HG02678 (cell line): ENCODE data around the gene RNASE1.

Source experiments
- ATAC-seq: cut with Tn5 transposase; IDR thresholded peaks from one replicate; pipeline ENCODE4 v1.9.1; 2021; ENCODE audit warnings: mild to moderate bottlenecking, moderate library complexity; ENCODE audit not compliant: unreplicated experiment

The RNASE1 gene

DNA sequence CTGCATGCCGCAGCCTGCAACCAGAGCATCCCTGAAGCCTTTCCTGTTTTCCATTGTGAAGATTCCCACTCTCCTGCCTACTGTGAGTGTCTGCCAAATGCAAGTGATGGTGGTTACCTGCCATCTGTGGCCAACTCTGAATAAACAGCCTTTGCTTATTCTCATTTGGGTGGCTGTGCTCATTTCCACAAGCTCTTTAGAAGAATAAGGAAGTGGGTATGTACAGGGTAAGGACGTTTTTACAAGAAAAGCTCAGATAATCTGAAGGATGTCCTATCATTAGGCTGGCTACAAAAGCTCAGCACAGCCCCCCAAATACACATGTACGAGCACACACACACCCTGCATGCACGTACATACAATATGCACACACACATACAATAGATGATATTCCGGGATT lies 7.3 kb upstream of the RNASE1 start:
- no peak for ATAC-seq

DNA sequence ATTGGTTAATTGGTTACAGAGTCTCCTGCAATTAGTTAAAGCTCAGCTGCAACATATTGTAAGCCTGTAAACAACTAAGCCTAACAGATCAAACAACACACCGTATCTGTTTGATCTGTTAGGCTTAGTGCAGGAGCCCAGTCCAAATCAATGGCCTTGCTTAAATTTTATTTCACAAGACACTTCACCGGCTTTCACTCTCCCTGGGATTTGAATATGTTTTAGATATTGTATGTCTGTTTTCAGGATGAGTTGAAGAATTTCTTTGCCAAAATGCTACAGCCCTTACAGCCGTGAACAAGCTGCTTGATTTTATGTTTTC lies 5.5 kb upstream of the RNASE1 start:
- ATAC-seq = no peak

DNA sequence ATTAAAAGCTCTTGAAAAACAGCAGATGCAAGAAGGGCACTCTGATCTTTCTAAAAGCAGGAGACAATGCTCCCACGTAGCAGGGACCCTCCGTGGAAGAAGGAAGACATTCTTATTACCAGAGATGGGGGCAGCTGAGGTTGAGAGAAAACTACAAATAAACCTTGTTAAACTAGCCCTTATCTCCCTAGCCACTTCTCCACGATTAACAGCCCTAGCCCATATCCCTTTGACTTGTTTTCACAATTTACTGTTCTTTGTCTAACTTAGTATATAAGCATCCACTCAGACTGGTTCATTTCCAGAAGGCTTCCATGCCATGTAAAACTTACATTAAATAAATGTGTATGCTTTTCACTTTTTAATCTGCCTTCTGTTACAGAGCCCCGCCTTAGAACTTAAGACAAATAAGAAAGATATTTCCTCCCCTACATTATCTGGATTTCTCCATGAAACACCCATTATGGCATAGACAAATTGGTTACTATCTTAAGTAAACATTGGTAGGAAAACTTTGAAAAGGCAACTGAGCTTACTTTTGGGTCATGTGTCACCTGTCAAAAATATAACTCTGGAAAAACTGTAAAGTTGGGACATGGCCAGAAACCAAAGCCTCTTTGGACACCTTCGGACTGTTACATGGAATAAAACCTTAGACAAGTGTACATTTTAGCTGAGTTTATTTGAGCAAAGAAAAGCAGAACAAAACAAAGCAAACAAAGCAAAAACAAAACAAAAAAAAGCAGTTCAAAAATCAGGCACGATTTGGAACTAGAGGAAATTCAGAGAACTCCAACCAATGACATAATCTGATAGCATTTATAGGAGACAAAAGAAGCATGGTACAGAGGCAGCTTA lies 4.9 kb upstream of the RNASE1 start:
- ATAC-seq = no peak

DNA sequence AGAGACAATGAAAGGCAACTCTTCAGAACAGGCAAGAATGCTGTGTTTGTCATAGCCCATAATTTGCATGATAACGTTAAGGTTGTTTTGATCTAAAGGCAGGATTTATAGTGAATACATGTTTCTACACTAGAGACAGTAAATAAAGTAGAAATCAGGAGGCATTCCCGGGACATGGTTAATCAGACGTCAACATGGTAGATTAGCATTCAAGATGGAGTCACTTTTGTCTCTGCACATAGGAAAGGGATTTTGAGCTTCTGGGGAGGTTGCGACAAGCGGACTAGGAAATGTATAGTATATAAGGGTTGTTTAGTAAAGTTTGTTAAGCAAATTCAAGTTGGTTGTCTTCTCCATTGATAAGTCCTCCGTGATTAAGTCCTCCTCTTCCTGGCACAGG lies 2.8 kb upstream of the RNASE1 start:
- no peak for ATAC-seq

DNA sequence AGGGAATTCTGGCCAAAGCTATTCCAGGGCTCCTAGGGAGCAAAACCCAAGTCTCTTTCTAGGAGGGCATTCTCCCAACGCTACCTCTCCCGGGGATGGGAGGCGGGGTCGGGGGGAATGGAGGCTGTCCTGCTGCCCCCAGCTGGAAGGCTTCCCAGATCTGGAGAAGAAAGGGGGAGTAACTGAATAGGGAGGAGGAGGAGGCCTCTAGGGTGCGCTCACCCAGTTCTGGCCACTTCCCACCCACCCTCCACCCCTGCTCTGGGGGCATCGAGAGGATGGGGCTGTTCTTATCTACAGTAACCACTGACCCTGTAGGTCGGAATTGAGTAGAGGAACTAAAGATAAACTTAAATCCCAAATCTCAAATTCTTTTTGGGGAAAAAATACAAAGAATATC lies 579 bp upstream of the RNASE1 start:
- ATAC-seq = no peak

- ATAC-seq = no peak
These were observed 918 bp downstream of the RNASE1 start for GRCh38 chr14:20801726-20802125.

GRCh38 chr14:20799892-20800544 lies 2.6 kb downstream of the RNASE1 start:
- ATAC-seq = no peak

- ATAC-seq = no peak
These were observed 3.2 kb downstream of the RNASE1 start for GRCh38 chr14:20799456-20799891.

GRCh38 chr14:20798932-20799331 lies 3.7 kb downstream of the RNASE1 start:
- ATAC-seq = no peak

GRCh38 chr14:20798318-20798717 lies 4.3 kb downstream of the RNASE1 start:
- no peak for ATAC-seq

DNA sequence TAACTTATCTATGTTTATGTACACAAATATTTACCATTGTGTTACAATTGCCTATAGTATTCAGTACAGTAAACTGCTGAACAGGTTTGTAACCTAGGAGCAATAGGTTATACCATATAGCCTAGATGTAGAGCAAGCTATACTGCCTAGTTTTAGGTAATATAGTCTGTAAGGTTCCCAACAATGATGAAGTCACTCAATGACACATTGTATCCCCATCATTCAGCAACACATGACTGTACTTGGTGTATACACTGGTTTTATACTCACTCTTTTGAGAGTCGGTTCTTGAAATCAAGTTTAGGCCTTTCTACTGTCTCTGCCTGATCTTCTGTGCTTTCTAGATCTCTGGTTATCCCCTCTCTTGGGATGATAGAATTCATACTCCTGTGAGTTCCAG lies 5.5 kb downstream of the RNASE1 start:
- no peak for ATAC-seq

GRCh38 chr14:20794644-20795369 lies 7.8 kb downstream of the RNASE1 start:
- no peak for ATAC-seq

GRCh38 chr14:20792556-20792955 lies 10.1 kb downstream of the RNASE1 start:
- no peak for ATAC-seq

DNA sequence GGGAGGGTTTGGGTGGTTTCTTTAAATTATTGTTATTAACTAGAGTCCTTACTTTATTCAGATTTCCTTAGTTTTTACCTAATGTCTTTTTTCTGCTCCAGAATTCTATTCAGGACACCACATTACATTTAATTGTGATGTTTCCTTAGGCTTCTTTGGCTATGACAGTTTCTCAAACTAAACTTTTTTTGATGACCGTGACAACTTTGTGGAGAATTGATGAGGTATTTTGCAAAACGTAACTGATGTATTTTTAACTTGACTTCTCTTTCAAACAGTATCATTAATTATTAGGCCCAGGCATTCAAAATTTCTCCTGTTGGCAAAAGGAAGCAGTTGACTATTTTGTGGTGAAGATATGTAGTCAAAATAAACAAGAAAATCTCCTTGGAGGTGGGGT lies 11.0 kb downstream of the RNASE1 start:
- ATAC-seq = no peak

GRCh38 chr14:20791187-20791586 lies 11.5 kb downstream of the RNASE1 start:
- ATAC-seq = no peak

DNA sequence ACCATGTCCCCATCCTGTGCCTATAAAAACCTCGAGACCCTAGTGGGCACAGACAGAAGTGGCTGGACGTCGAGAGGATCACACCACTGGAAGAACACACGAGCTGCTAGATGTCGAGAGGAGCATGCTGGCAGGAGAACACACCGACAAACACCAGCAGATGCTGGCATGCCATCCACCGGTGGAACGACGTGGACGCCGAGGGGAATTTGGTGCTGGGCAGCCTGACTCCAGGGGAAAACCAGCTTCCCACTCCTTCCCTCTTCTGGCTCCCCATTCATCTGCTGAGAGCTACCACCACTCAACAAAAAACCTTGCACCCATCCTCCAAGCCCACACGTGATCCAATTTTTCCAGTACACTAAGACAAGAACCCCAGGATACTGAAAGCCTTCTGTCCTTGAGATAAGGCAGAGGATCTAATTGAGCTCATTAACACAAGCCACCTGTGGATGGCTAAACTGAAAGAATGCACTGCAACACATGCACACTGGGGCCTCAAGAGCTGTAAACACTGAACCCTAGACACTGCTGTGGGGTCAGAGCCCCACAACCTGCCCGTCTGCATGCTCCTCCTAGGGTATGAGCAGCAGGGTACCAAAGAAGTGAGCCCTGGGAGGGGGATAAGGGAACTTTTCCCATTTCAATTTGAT lies 12.1 kb downstream of the RNASE1 start:
- no peak for ATAC-seq

DNA sequence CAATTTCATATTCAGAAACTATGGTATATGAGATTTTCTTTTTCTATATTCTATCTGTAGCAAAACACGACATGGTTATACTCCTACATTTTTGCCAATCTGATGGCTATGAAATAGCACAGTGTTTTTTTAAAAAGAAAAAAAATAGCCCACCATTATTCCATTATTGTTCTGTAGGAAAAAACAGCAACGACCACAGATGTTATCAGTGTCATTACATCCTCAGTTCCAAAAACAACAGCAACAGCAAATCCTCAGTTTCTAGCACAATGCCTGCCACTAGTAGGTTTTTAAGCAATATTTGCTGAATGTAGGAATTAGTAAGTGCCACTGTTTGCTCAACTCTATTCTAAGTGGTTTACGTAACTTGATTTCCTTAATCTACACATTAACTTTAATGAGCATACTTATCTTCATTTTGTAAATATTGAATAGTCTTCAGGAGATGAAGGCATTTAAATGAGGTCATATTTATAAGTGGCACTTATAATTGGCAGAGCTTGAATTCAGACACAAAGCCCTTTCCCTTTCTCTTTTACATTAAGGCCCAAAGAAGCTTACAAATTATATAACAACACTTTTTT lies 13.3 kb downstream of the RNASE1 start:
- ATAC-seq = no peak

GRCh38 chr14:20787025-20787424 lies 15.6 kb downstream of the RNASE1 start:
- no peak for ATAC-seq

DNA sequence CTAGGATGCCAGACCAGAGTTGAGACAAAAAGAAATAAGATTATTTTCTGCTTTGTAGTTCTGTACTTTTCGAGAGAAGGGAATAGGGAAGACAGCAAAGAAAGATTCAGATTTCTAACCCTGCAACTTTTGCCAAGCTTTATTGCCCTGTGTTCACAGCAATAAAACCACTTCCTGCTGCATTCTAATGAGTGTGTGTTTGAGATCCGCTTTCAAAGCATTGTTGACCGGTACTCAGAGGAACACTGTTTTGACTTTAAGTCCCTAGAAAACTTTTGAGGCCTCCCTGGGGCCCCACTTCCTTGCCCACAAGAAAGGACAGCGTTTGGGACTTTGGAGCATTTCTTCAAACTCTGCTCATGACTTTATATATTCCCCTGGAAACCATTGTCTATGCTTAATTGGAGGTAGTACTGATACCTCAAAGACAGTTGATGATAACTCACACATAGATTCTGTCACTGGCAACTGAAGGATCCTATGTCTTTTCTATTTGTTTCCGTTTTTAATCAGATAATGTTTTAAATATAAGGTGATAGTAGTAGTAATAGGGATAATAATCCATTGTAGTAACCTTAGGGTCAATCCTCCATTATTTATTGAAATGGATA lies 20.3 kb downstream of the RNASE1 start:
- peak; percentile 56 for ATAC-seq

- peak; percentile 37 for ATAC-seq
These were observed 20.8 kb downstream of the RNASE1 start for GRCh38 chr14:20781803-20782202.

- ATAC-seq = no peak
These were observed 26.7 kb downstream of the RNASE1 start for GRCh38 chr14:20775901-20776300.
